MM.1S (cell line): ENCODE data around the gene ZNF615.
"Not testable (repeated sequence)": the region's sequence is repeated elsewhere in the genome, so short reads cannot be mapped to it uniquely, and the experiment has no call there.

ENCODE experiments used
- DNase-seq: peaks from one replicate; pipeline ENCODE4 v3.0.0-alpha.2; 2015
- H2AFZ ChIP-seq: fragments of 300-600 bp; sonication (generic); 2 replicates; pipeline ENCODE4 v1.6.0; 2016; ENCODE audit warnings: antibody characterized with exemption, low read length
- H3F3A ChIP-seq: fragments of 300-600 bp; sonication (generic); 2 replicates; pipeline ENCODE4 v1.6.1; 2016; ENCODE audit warnings: mild to moderate bottlenecking, antibody characterized with exemption, low read length, moderate library complexity, mixed read lengths; ENCODE audit not compliant: insufficient read depth
- H3K27ac ChIP-seq: fragments of 300-600 bp; sonication (generic); 2 replicates; pipeline ENCODE4 v1.5.1; 2016; ENCODE audit warnings: mild to moderate bottlenecking, low read length
- H3K27me3 ChIP-seq: fragments of 300-600 bp; sonication (generic); replicated peaks from 2 replicates; pipeline ENCODE4 v1.6.0; 2016; ENCODE audit warnings: low read length; ENCODE audit not compliant: insufficient read depth
- H3K36me3 ChIP-seq: fragments of 300-600 bp; sonication (generic); replicated peaks from 2 replicates; pipeline ENCODE4 v1.6.1; 2016; ENCODE audit warnings: mild to moderate bottlenecking, low read length, mixed read lengths; ENCODE audit not compliant: insufficient read depth
- H3K4me1 ChIP-seq: fragments of 300-600 bp; sonication (generic); 2 replicates; pipeline ENCODE4 v1.6.1; 2016; ENCODE audit warnings: low read length, mixed read lengths
- H3K4me2 ChIP-seq: fragments of 300-600 bp; sonication (generic); 2 replicates; pipeline ENCODE4 v1.6.0; 2016; ENCODE audit warnings: low read depth, low read length
- H3K4me3 ChIP-seq: fragments of 300-600 bp; sonication (generic); 2 replicates; pipeline ENCODE4 v1.5.1; 2016; ENCODE audit warnings: low read length, mixed read lengths
- H3K79me2 ChIP-seq: fragments of 300-600 bp; sonication (generic); 2 replicates; pipeline ENCODE4 v1.6.1; 2016; ENCODE audit warnings: mixed run types, low read length, mixed read lengths
- H3K9ac ChIP-seq: fragments of 300-600 bp; sonication (generic); 2 replicates; pipeline ENCODE4 v1.6.1; 2016; ENCODE audit warnings: low read length, mixed read lengths
- H3K9me2 ChIP-seq: fragments of 300-600 bp; sonication (generic); replicated peaks from 2 replicates; pipeline ENCODE4 v1.6.1; 2016; ENCODE audit warnings: mild to moderate bottlenecking, low read length, mixed read lengths; ENCODE audit not compliant: insufficient read depth
- H3K9me3 ChIP-seq: fragments of 300-600 bp; sonication (generic); replicated peaks from 2 replicates; pipeline ENCODE4 v1.6.1; 2016; ENCODE audit warnings: mild to moderate bottlenecking, low read length, mixed read lengths; ENCODE audit not compliant: insufficient read depth
- H4K20me1 ChIP-seq: fragments of 300-600 bp; sonication (generic); 2 replicates; pipeline ENCODE4 v1.6.1; 2016; ENCODE audit warnings: mild to moderate bottlenecking, low read length, moderate library complexity, mixed read lengths; ENCODE audit not compliant: insufficient read depth
- EZH2 ChIP-seq: fragments of 300-600 bp; sonication (generic); optimal IDR thresholded peaks from 2 replicates; pipeline ENCODE3; 2017; ENCODE audit warnings: low read depth, mild to moderate bottlenecking, antibody characterized with exemption, low read length, mixed read lengths
- EZH2phosphoT487 ChIP-seq: fragments of 300-600 bp; sonication (generic); IDR thresholded peaks from 2 replicates; pipeline ENCODE4 v1.6.1; 2018; ENCODE audit warnings: antibody characterized with exemption, low read length
- TF ChIP-seq, protein P1 (sequence below): fragments of 300-600 bp; sonication (generic); IDR thresholded peaks from 2 replicates; pipeline ENCODE4 v1.5.1; 2016; ENCODE audit warnings: antibody characterized with exemption, low read length, mixed read lengths

ZNF615 gene

DNA sequence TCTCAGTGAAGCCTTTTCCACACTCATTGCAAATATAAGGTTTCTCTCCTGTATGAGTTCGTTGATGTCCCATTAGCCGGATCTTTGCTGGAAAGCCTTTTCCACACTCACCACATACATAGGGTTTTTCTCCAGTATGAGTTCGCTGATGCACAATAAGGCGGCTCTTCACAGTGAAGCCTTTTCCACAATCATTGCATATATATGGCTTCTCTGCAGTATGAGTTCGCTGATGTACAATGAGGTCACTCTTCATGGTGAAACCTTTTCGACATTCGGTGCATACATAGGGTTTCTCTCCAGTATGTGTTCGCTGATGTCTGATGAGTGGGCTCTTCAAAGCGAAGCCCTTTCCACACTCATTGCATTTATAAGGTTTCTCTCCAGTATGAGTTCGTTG is 14.6 kb downstream of the ZNF615 start:
- Histone ChIP-seq H3K79me2 (no peaks in the 10 kb centered on the region), H3K36me3 (no peaks in the 10 kb centered on the region), H3K9ac (no peak overlapping the region), H3K9me3 (no peaks in the 10 kb centered on the region), H3K4me1 (no peaks in the 10 kb centered on the region), H4K20me1 (no peaks in the 10 kb centered on the region), H3K4me2 (no peak overlapping the region), H3K27me3 (no peaks in the 10 kb centered on the region), H3K4me3 (no peak overlapping the region), H3K9me2 (no peaks in the 10 kb centered on the region), H3F3A (no peaks in the 10 kb centered on the region), H3K27ac (no peak overlapping the region), H2AFZ (no peak overlapping the region)
- DNase-seq, result no peak
- TF ChIP-seq, protein P1, sequence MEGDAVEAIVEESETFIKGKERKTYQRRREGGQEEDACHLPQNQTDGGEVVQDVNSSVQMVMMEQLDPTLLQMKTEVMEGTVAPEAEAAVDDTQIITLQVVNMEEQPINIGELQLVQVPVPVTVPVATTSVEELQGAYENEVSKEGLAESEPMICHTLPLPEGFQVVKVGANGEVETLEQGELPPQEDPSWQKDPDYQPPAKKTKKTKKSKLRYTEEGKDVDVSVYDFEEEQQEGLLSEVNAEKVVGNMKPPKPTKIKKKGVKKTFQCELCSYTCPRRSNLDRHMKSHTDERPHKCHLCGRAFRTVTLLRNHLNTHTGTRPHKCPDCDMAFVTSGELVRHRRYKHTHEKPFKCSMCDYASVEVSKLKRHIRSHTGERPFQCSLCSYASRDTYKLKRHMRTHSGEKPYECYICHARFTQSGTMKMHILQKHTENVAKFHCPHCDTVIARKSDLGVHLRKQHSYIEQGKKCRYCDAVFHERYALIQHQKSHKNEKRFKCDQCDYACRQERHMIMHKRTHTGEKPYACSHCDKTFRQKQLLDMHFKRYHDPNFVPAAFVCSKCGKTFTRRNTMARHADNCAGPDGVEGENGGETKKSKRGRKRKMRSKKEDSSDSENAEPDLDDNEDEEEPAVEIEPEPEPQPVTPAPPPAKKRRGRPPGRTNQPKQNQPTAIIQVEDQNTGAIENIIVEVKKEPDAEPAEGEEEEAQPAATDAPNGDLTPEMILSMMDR, result no peak
- TF ChIP-seq EZH2phosphoT487, result no peak
- TF ChIP-seq EZH2, result no peak

DNA sequence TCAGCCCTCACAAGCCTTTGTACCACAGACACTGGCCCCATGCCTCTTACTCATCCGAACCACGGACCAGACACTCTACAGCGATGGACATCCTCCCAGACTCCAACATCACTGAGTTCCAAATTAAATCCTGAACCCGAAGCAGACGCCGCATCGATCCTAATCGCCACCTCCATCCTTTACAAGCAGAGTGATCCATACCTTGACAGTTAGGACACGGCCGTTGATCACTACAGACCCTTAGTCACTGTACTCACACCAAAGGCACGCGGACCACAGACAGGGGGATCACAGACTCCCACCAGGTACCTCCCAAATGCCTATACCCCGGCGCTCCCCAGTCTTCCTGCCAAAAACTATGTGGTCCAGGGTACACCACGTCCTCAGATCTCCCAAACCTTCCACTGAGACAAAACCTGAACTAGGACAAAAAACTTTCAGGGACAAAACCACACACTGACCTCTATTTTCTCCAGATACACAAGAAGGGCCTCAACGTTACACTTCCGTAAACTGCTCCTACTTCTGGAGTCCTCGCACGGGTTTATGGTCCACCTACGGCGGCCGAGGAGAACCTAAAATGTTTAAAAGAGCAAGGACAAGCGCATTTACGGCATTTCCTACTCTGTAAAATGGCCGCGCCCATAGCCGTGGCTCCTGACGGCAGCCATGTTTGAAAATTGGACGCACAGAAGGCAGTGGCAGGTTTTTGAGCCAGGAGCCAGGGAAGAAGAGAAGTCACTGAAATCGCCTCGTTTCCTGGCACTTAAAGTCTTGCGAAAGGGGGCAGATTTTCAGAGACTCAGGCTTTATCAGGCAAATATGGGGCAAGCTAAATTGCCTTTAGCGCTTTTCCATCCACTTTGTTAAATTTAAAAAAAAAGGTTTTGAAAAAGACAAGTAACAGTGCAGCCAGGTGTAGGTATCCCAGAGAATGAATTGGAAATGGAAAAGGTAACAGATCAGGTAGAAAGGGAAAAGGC is 21.4 kb downstream of the ZNF615 start, which contains the start of gene ZNF350:
TSS of gene ZNF350 (minus strand) at position 532 of the 983 bp plus-strand sequence. CDS start 12,480 bp downstream, outside the sequence.
- H3K4me3 ChIP-seq, result peak within 1 kb of the TSS; percentile 64
- no peaks in the 10 kb centered on the region for H3K36me3 ChIP-seq
- peak within 1 kb of the TSS; percentile 38; the same call in 1 of the 2 replicates for H3K9ac ChIP-seq
- no peaks in the 10 kb centered on the region; the same call in 1 of the 2 replicates for H3K9me3 ChIP-seq
- H3K4me2 ChIP-seq, result peak within 1 kb of the TSS; percentile 57
- peak; percentile 95 for DNase-seq
- H3K27ac ChIP-seq, result peak within 1 kb of the TSS; percentile 4; the same call in 1 of the 2 replicates
- no peaks in the 10 kb centered on the region for H3F3A ChIP-seq
- TF ChIP-seq EZH2phosphoT487, result no peak
- TF ChIP-seq, protein P1, result no peak
- TF ChIP-seq EZH2, result no peak
- H4K20me1 ChIP-seq, result no peaks in the 10 kb centered on the region
- no peaks in the 10 kb centered on the region for H3K27me3 ChIP-seq
- peak within 1 kb of the TSS; percentile 52 for H2AFZ ChIP-seq
- no peaks in the 10 kb centered on the region for H3K9me2 ChIP-seq
- no peaks in the 10 kb centered on the region for H3K4me1 ChIP-seq
- peaks cover 18% of the 10 kb centered on the region for H3K79me2 ChIP-seq

DNA sequence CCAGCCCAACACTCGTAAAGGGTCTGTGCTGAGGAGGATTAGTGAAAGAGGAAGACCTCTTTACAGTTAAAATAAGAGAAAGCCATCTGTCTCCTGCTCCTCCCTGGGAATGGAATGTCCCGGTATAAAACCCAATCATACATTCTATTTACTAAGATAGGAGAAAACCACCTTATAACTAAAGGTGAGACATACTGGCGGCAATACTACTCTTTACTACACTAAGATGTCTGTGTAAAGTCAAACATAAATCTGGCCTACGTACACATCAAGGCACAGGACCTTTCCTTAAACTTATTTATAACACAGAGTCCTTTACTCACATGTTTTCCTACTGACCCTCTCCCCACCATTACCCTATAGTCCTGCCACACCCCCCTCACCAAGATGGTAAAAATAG is 24.6 kb downstream of the ZNF615 start:
- TF ChIP-seq EZH2phosphoT487 (no peak), EZH2 (no peak)
- TF ChIP-seq, protein P1, result no peak
- Histone ChIP-seq H3K9me3 (no peaks in the 10 kb centered on the region; the same call in 1 of the 2 replicates), H3F3A (no peaks in the 10 kb centered on the region), H4K20me1 (no peaks in the 10 kb centered on the region), H3K4me2 (no peak overlapping the region), H3K79me2 (peaks cover 21% of the 10 kb centered on the region), H3K9ac (no peak overlapping the region), H2AFZ (no peak overlapping the region), H3K4me3 (no peak overlapping the region), H3K4me1 (no peaks in the 10 kb centered on the region), H3K27me3 (no peaks in the 10 kb centered on the region), H3K36me3 (no peaks in the 10 kb centered on the region), H3K9me2 (no peaks in the 10 kb centered on the region), H3K27ac (no peak overlapping the region)
- DNase-seq, result no peak

DNA sequence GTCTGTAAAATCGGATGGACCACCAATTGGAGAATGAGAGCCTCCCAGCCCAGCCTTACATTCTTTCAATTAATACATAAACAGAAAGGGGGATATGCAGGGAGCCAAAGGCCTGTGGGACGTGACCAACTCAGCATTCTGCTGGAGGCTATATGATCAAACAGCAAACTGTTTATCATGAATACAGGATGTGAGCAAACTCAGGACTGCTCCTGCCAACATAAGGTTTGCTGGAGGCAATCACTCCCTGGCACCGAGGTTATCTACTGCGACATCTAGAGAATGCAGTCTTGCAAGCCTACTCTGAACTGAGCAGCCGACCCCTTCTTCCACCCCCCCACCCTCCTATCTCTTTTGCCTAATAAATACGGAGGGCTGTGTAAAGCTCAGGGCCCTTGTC is 27.1 kb downstream of the ZNF615 start:
- H3K4me3 ChIP-seq, DNase-seq, H3K27me3 ChIP-seq, H3K4me2 ChIP-seq, H3F3A ChIP-seq, H3K36me3 ChIP-seq, H3K4me1 ChIP-seq, H3K9me2 ChIP-seq, H3K9me3 ChIP-seq, H2AFZ ChIP-seq, H3K9ac ChIP-seq, H4K20me1 ChIP-seq, H3K27ac ChIP-seq: not testable (repeated sequence)
- H3K79me2 ChIP-seq, result peaks cover 17% of the 10 kb centered on the region
